ENCODE results near the gene TMEM170B.

GRCh38 chr6:11492464-11493290, 44.9 kb upstream of the TMEM170B start:
- TF ChIP-seq POLR2AphosphoS5 (IDR thresholded peaks at IDR 0.05; ENCODE audit: borderline replicate concordance, low read depth, low read length) (no peak), EZH2 (IDR thresholded peaks at IDR 0.05) (no peak), FOXP2 (optimal IDR thresholded peaks at IDR 0.05; ENCODE audit: control extremely low read depth, extremely low read length, insufficient read depth) (no peak)

Data from SK-N-MC (cell line).